KMS-11 (cell line): ENCODE results near the gene TMEM231.

Source experiments
- H2AFZ ChIP-seq: fragments of 200-600 bp; sonication (generic); 2 replicates; pipeline ENCODE4 v1.6.1; 2016; ENCODE audit warnings: antibody characterized with exemption, mixed run types, low read depth
- H3K27ac ChIP-seq: fragments of 200-600 bp; sonication (generic); 2 replicates; pipeline ENCODE4 v1.6.1; 2016; ENCODE audit warnings: mild to moderate bottlenecking, mixed run types
- H3K27me3 ChIP-seq: fragments of 200-600 bp; sonication (generic); 2 replicates; pipeline ENCODE4 v1.6.1; 2017; ENCODE audit warnings: mild to moderate bottlenecking, low read depth, mixed run types, moderate library complexity; ENCODE audit not compliant: insufficient read depth
- H3K36me3 ChIP-seq: fragments of 200-600 bp; sonication (generic); 2 replicates; pipeline ENCODE4 v1.6.1; 2017; ENCODE audit warnings: mild to moderate bottlenecking, mixed run types; ENCODE audit not compliant: insufficient read depth
- H3K4me1 ChIP-seq: fragments of 200-600 bp; sonication (generic); 2 replicates; pipeline ENCODE4 v1.6.1; 2016; ENCODE audit warnings: mild to moderate bottlenecking, low read depth, mixed run types; ENCODE audit not compliant: poor library complexity, severe bottlenecking
- H3K4me2 ChIP-seq: fragments of 200-600 bp; sonication (generic); 2 replicates; pipeline ENCODE4 v1.7.0; 2016; ENCODE audit warnings: mild to moderate bottlenecking, mixed run types
- H3K4me3 ChIP-seq: fragments of 200-600 bp; sonication (generic); IDR thresholded peaks from 2 replicates; pipeline ENCODE4 v1.6.1; 2017; ENCODE audit warnings: low read depth, low read length, mixed read lengths; ENCODE audit not compliant: insufficient read depth
- H3K79me2 ChIP-seq: fragments of 200-600 bp; sonication (generic); 2 replicates; pipeline ENCODE4 v1.6.1; 2016; ENCODE audit warnings: low read depth, mixed run types; ENCODE audit not compliant: insufficient read depth
- H3K9ac ChIP-seq: fragments of 200-600 bp; sonication (generic); 2 replicates; pipeline ENCODE4 v1.6.1; 2016; ENCODE audit warnings: mild to moderate bottlenecking, mixed run types
- H4K20me1 ChIP-seq: fragments of 200-600 bp; sonication (generic); 2 replicates; pipeline ENCODE4 v1.6.1; 2016; ENCODE audit warnings: mild to moderate bottlenecking, mixed run types; ENCODE audit not compliant: insufficient read depth
- CTCF ChIP-seq: fragments of 200-600 bp; sonication (generic); conservative IDR thresholded peaks from 2 replicates; pipeline ENCODE4 v1.6.1; 2017; ENCODE audit warnings: low read depth, mild to moderate bottlenecking, antibody characterized with exemption, low read length, moderate library complexity, mixed read lengths

Gene TMEM231

GRCh38 chr16:75584108-75584507 lies 28.1 kb upstream of the TMEM231 start:
- no peak overlapping the region for H3K27ac ChIP-seq
- no peak overlapping the region for H3K4me2 ChIP-seq
- no peak overlapping the region for H3K4me3 ChIP-seq
- no peak for TF ChIP-seq CTCF
- no peaks in the 10 kb centered on the region for H4K20me1 ChIP-seq
- no peak overlapping the region for H2AFZ ChIP-seq
- no peaks in the 10 kb centered on the region for H3K4me1 ChIP-seq
- no peaks in the 10 kb centered on the region for H3K36me3 ChIP-seq
- no peak overlapping the region for H3K9ac ChIP-seq
- no peaks in the 10 kb centered on the region for H3K79me2 ChIP-seq
- H3K27me3 ChIP-seq, result no peaks in the 10 kb centered on the region

GRCh38 chr16:75579281-75579834 lies 23.3 kb upstream of the TMEM231 start:
- H3K27ac ChIP-seq, result no peak overlapping the region
- no peaks in the 10 kb centered on the region for H3K79me2 ChIP-seq
- H3K4me3 ChIP-seq, result no peak overlapping the region
- H4K20me1 ChIP-seq, result no peaks in the 10 kb centered on the region
- no peaks in the 10 kb centered on the region for H3K4me1 ChIP-seq
- no peak overlapping the region for H3K9ac ChIP-seq
- no peak overlapping the region for H3K4me2 ChIP-seq
- no peak for TF ChIP-seq CTCF
- H3K36me3 ChIP-seq, result 0 out of 2 replicates have a peak, but pooled peaks cover 3% of the 10 kb centered on the region
- no peaks in the 10 kb centered on the region for H3K27me3 ChIP-seq
- no peak overlapping the region for H2AFZ ChIP-seq

- Histone ChIP-seq H3K27ac (no peak overlapping the region), H3K27me3 (no peaks in the 10 kb centered on the region), H2AFZ (no peak overlapping the region), H3K4me2 (no peak overlapping the region), H3K79me2 (no peaks in the 10 kb centered on the region), H3K4me1 (no peaks in the 10 kb centered on the region), H3K36me3 (0 out of 2 replicates have a peak, but pooled peaks cover 3% of the 10 kb centered on the region), H3K9ac (no peak overlapping the region), H4K20me1 (no peaks in the 10 kb centered on the region), H3K4me3 (no peak overlapping the region)
- no peak for TF ChIP-seq CTCF
These were observed 22.7 kb upstream of the TMEM231 start for GRCh38 chr16:75578725-75579124.

GRCh38 chr16:75578212-75578611 lies 22.2 kb upstream of the TMEM231 start:
- H4K20me1 ChIP-seq, result no peaks in the 10 kb centered on the region
- H3K27ac ChIP-seq, result no peak overlapping the region
- H3K4me1 ChIP-seq, result no peaks in the 10 kb centered on the region
- H3K27me3 ChIP-seq, result no peaks in the 10 kb centered on the region
- no peaks in the 10 kb centered on the region for H3K79me2 ChIP-seq
- H3K4me2 ChIP-seq, result no peak overlapping the region
- no peak overlapping the region for H3K9ac ChIP-seq
- no peak for TF ChIP-seq CTCF
- H3K4me3 ChIP-seq, result no peak overlapping the region
- no peak overlapping the region for H2AFZ ChIP-seq
- H3K36me3 ChIP-seq, result 0 out of 2 replicates have a peak, but pooled peaks cover 3% of the 10 kb centered on the region
